C4-2B (cell line): ENCODE data around the gene NIPSNAP3A.

ENCODE experiments used
- CTCF ChIP-seq: fragments of 450-650 bp; conservative IDR thresholded peaks from 2 replicates; pipeline ENCODE4 v1.5.1; 2017; ENCODE audit warnings: mild to moderate bottlenecking
- ZFX ChIP-seq: fragments of 450-650 bp; IDR thresholded peaks from 2 replicates; pipeline ENCODE4 v1.6.1; 2017

- TF ChIP-seq CTCF (no peak), ZFX (no peak)
Observed at GRCh38 chr9:104802906-104803305, 55.4 kb downstream of the NIPSNAP3A start.
